ENCODE results near the gene YJU2. TPM values are rescaled to one million over a fixed set of nuclear protein-coding genes. Genes with fewer than 3 reads are reported as not detected.

Gene YJU2
- total RNA-seq, 1 donor from 2014 or later = 40.7 TPM

DNA sequence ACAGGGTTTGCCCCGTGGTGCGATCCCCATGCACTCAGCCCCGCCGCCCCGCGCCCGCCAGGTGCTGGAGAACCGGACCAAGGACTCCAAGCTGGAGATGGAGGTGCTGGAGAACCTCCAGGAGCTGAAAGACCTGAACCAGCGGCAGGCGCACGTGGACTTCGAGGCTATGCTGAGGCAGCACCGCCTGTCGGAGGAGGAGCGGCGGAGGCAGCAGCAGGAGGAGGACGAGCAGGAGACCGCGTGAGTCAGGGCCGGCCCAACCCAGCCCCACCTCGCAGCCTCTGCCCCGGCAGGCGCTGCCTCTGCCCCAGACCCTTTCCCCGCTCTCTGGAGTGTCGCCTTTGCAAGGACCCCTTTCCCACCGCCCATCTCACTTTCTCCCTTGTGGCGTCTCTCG lies 11.3 kb downstream of the YJU2 start:
- no peak for ATAC-seq (ENCODE audit: low read depth)
- ChIA-PET CTCF (no interaction called here), POLR2A (interaction anchor here (0.5 kb wide), 1 partner anchor 11 kb away, joined by 6 read pairs; no protein-coding TSS in a partner anchor)
- intact Hi-C loops (cut with micrococcal nuclease) = no loop called here
- no peak for DNase-seq
- no peak overlapping the region for H3K4me3 Mint-ChIP-seq
- peaks cover 2% of the 10 kb centered on the region for H3K4me1 Mint-ChIP-seq
- H3K36me3 Mint-ChIP-seq (ENCODE audit: low read depth) = peaks cover 82% of the 10 kb centered on the region
- no peaks in the 10 kb centered on the region for H3K27me3 Mint-ChIP-seq
- no peak overlapping the region for H3K27ac Mint-ChIP-seq
- no peaks in the 10 kb centered on the region for H3K9me3 Mint-ChIP-seq
- TF ChIP-seq, protein P1, sequence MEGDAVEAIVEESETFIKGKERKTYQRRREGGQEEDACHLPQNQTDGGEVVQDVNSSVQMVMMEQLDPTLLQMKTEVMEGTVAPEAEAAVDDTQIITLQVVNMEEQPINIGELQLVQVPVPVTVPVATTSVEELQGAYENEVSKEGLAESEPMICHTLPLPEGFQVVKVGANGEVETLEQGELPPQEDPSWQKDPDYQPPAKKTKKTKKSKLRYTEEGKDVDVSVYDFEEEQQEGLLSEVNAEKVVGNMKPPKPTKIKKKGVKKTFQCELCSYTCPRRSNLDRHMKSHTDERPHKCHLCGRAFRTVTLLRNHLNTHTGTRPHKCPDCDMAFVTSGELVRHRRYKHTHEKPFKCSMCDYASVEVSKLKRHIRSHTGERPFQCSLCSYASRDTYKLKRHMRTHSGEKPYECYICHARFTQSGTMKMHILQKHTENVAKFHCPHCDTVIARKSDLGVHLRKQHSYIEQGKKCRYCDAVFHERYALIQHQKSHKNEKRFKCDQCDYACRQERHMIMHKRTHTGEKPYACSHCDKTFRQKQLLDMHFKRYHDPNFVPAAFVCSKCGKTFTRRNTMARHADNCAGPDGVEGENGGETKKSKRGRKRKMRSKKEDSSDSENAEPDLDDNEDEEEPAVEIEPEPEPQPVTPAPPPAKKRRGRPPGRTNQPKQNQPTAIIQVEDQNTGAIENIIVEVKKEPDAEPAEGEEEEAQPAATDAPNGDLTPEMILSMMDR (IDR thresholded peaks at IDR 0.05) = no peak

DNA sequence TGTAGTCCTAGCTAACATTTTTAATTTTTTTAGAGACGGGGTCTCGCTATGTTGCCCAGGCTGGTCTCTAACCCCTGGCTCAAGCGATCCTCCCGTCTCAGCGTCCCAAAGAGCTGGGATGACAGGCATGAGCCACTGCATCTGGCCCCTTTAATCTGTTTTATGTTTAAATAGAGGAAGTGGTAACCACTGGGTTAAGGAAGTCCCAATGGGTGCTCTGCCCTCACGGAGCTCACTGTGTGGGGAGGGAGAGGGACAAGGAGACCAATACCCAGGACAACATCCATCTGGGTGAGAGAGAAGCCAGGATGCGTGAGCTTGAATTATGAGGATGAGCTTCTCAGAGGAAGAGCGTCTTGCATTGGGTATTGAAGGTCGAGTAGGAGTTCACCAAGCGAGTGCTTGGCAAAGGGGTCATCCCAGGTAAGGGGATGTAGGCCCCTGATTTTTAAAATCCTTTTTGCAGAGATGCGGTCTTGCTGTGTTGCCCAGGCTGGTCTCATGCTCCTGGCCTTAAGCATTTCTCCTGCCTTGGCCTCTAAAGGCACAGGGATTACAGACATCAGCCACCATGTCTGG lies 13.8 kb downstream of the YJU2 start:
- H3K4me3 Mint-ChIP-seq = no peak overlapping the region
- TF ChIP-seq, protein P1 (IDR thresholded peaks at IDR 0.05) = no peak
- peaks cover 82% of the 10 kb centered on the region for H3K36me3 Mint-ChIP-seq (ENCODE audit: low read depth)
- ChIA-PET POLR2A (interaction anchor here (0.6 to 1.3 kb wide), 2 partner anchors 14 to 29 kb away, joined by 3 to 6 read pairs; partner anchors contain the start of gene YJU2), CTCF (interaction anchor here (1.1 kb wide), 1 partner anchor 141 kb away, joined by 3 read pairs; the partner anchor contains the start of gene CHAF1A)
- DNase-seq = no peak
- intact Hi-C loops (cut with micrococcal nuclease) = no loop called here
- no peak overlapping the region for H3K27ac Mint-ChIP-seq
- peak; percentile 45 for ATAC-seq (ENCODE audit: low read depth)
- H3K9me3 Mint-ChIP-seq = no peaks in the 10 kb centered on the region
- H3K27me3 Mint-ChIP-seq = no peaks in the 10 kb centered on the region
- peaks cover 8% of the 10 kb centered on the region for H3K4me1 Mint-ChIP-seq

DNA sequence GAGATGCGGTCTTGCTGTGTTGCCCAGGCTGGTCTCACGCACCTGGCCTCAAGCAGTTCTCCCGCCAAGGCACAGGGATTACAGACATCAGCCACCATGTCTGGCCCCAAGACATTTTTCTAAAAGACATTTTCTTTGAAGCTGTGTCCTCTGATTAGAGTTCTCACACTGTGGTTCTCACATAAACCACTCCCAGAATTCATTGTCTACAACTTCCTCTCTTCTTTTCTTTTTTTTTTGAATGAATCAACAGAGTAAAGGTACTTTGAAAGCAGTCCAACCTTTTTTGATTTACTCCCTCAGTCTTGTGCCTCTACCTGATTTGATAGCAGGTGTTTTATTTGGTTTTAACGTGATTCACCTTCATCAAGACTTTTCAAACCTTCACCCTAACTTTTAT lies 17.9 kb downstream of the YJU2 start:
- intact Hi-C loops (cut with micrococcal nuclease) = no loop called here
- no peaks in the 10 kb centered on the region for H3K27me3 Mint-ChIP-seq
- H3K4me1 Mint-ChIP-seq = peaks cover 18% of the 10 kb centered on the region
- no peak overlapping the region for H3K4me3 Mint-ChIP-seq
- ChIA-PET POLR2A (interaction anchor here (0.7 kb wide), 1 partner anchor 138 kb away, joined by 3 read pairs; no protein-coding TSS in a partner anchor), CTCF (no interaction called here)
- peaks cover 82% of the 10 kb centered on the region for H3K36me3 Mint-ChIP-seq (ENCODE audit: low read depth)
- TF ChIP-seq, protein P1 (IDR thresholded peaks at IDR 0.05) = no peak
- ATAC-seq (ENCODE audit: low read depth) (no peak), DNase-seq (no peak)
- H3K9me3 Mint-ChIP-seq = no peaks in the 10 kb centered on the region
- no peak overlapping the region for H3K27ac Mint-ChIP-seq

DNA sequence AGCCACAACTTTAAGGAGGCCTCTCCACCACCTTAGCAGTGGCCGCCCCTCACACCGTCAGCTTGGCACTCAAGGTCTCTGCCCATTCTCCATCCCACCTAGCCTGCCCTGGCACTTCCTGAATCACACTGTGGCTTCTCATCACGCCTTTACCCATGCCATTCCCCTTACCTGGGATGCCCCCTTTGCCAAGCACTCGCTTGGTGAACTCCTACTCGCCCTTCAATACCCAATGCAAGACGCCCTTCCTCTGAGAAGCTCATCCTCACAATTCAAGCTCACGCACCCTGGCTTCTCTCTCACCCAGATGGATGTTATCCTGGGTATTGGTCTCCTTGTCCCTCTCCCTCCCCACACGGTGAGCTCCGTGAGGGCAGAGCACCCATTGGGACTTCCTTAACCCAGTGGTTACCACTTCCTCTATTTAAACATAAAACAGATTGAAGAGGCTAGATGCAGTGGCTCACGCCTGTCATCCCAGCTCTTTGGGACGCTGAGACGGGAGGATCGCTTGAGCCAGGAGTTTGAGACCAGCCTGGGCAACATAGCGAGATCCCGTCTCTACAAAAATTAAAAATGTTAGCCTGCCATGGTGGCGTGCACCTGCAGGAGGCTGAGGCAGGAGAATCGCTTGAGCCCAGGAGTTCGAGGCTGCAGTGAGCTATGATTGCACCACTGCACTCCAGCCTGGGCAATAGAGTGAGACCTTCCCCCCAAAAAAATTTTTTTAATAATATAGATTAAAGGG lies 19.5 kb downstream of the YJU2 start:
- no peak overlapping the region for H3K4me3 Mint-ChIP-seq
- CTCF ChIA-PET = interaction anchor here (0.6 to 4.0 kb wide), 13 partner anchors 11 to 260 kb away, joined by 3 to 40 read pairs (median 4); partner anchors contain the start of genes CHAF1A, MPND and SH3GL1
- POLR2A ChIA-PET = interaction anchor here (0.7 to 1.8 kb wide), 3 partner anchors 76 to 205 kb away, joined by 3 to 12 read pairs (median 3); partner anchors contain the start of gene HDGFL2
- no peak for ATAC-seq (ENCODE audit: low read depth)
- TF ChIP-seq, protein P1 (IDR thresholded peaks at IDR 0.05) = no peak
- peaks cover 76% of the 10 kb centered on the region for H3K36me3 Mint-ChIP-seq (ENCODE audit: low read depth)
- intact Hi-C loops (cut with micrococcal nuclease) = no loop called here
- no peaks in the 10 kb centered on the region for H3K27me3 Mint-ChIP-seq
- DNase-seq = no peak
- no peaks in the 10 kb centered on the region for H3K9me3 Mint-ChIP-seq
- peaks cover 15% of the 10 kb centered on the region for H3K4me1 Mint-ChIP-seq
- no peak overlapping the region for H3K27ac Mint-ChIP-seq

All from activated B cell treated with CpG ODN at 0.5 μM for 24 hours (primary cell).